Hepatocyte (in vitro differentiated cells): ENCODE measurements around the gene ZNF77. TPM values are rescaled to one million over a fixed set of nuclear protein-coding genes. Genes with fewer than 3 reads are reported as not detected.

Experiments
- DNase-seq: peaks from one replicate; pipeline ENCODE4 v3.0.0-alpha.2; 2016; ENCODE audit warnings: low spot score
- H2AFZ ChIP-seq: fragments of 200-600 bp; sonication (generic); 2 replicates; pipeline ENCODE4 v1.6.0; 2016; ENCODE audit warnings: antibody characterized with exemption, mild to moderate bottlenecking
- H3K27ac ChIP-seq: fragments of 200-600 bp; sonication (generic); 2 replicates; pipeline ENCODE4 v1.5.1; 2016; ENCODE audit warnings: mild to moderate bottlenecking
- H3K27me3 ChIP-seq: fragments of 200-600 bp; sonication (generic); 2 replicates; pipeline ENCODE4 v1.6.1; 2016
- H3K36me3 ChIP-seq: fragments of 200-600 bp; sonication (generic); replicated peaks from 2 replicates; pipeline ENCODE4 v1.5.1; 2016; ENCODE audit warnings: low read depth; ENCODE audit not compliant: insufficient read depth
- H3K4me1 ChIP-seq: fragments of 200-600 bp; sonication (generic); 2 replicates; pipeline ENCODE4 v1.5.1; 2016; ENCODE audit warnings: mild to moderate bottlenecking, moderate library complexity; ENCODE audit not compliant: insufficient read depth
- H3K4me2 ChIP-seq: fragments of 200-600 bp; sonication (generic); 2 replicates; pipeline ENCODE4 v1.6.0; 2016
- H3K4me3 ChIP-seq: fragments of 200-600 bp; sonication (generic); 2 replicates; pipeline ENCODE4 v1.5.1; 2016; ENCODE audit warnings: mild to moderate bottlenecking
- H3K79me2 ChIP-seq: fragments of 200-600 bp; sonication (generic); 2 replicates; pipeline ENCODE4 v1.6.0; 2017; ENCODE audit warnings: mild to moderate bottlenecking
- H3K9me2 ChIP-seq: fragments of 200-600 bp; sonication (generic); replicated peaks from 2 replicates; pipeline ENCODE4 v1.6.0; 2017; ENCODE audit warnings: mild to moderate bottlenecking; ENCODE audit not compliant: insufficient read depth
- H3K9me3 ChIP-seq: fragments of 200-600 bp; sonication (generic); 2 replicates; pipeline ENCODE4 v1.5.1; 2016; ENCODE audit warnings: low read depth, mild to moderate bottlenecking
- H4K20me1 ChIP-seq: fragments of 200-600 bp; sonication (generic); 2 replicates; pipeline ENCODE4 v1.6.0; 2016; ENCODE audit warnings: mild to moderate bottlenecking; ENCODE audit not compliant: insufficient read depth, poor library complexity, severe bottlenecking
- CTCF ChIP-seq: fragments of 200-600 bp; sonication (generic); IDR thresholded peaks from 2 replicates; pipeline ENCODE4 v1.5.1; 2016; ENCODE audit warnings: antibody characterized with exemption, mild to moderate bottlenecking; ENCODE audit not compliant: poor library complexity
- EZH2 ChIP-seq: fragments of 200-600 bp; sonication (generic); IDR thresholded peaks from 2 replicates; pipeline ENCODE4 v1.6.1; 2016; ENCODE audit warnings: antibody characterized with exemption, mild to moderate bottlenecking, borderline replicate concordance
- EZH2phosphoT487 ChIP-seq: fragments of 200-600 bp; sonication (generic); IDR thresholded peaks from one replicate; pipeline ENCODE4 v1.6.1; 2018; ENCODE audit warnings: antibody characterized with exemption, mild to moderate bottlenecking, low read depth, moderate library complexity; ENCODE audit not compliant: unreplicated experiment, severe bottlenecking
- WGBS: methylation state at CpG from one replicate; pipeline ENCODE4 v1.1.6; 2016; ENCODE audit warnings: low lambda C conversion rate; ENCODE audit errors: missing lambda C conversion rate; 5-methylcytosine and 5-hydroxymethylcytosine counted together
- polyA plus RNA-seq: library from polyadenylated mRNA; unstranded; fragments of >200 nt; fragmentation: Nextera tagmentation; extraction: Ambion mirVana; gene quantifications from 2 replicates; pipeline ENCODE4 v1.2.1, GENCODE V29; 2016
- total RNA-seq: library from RNA; depleted of rRNA; stranded (reverse); fragments of >200 nt; gene quantifications from 2 replicates; pipeline ENCODE4 v1.2.3, GENCODE V29; 2014

ZNF77 gene
- total and polyA plus RNA-seq, 2 experiments from 2014 or later, result 1.8 to 3.4 TPM

DNA sequence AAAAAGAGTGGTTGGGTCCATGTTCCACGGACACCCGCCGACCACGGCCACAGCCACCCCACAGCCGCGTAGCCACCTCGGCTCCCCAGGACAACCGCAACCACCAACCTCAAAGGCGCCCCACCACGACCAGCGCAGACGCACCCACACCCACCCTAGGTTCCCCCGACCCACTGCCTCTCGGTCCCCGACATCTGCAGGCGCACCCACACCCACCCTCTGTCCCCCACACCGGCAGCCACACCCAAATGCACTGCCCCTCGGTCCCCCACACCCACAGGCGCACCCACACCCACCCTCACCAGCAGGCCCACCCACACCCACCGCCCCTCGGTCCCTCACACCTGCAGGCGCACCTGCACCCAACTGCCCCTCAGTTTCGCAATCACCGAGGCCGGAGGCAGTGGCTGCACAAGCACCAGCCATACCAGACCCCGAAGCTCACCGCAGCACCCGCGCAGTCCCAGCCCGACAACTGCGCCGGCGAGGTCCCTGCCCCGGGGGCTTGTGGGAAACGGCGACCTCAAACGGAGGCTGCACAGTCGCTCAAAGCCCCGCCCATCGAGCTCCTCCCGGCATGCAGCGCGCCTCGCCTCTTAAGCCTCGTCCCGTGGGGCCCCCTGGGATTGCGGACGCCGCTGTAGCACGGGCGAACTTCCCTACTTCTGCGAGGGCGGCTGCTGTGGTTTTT is 18.3 kb downstream of the ZNF77 start:
- H3K9me3 ChIP-seq, result no peaks in the 10 kb centered on the region
- 98% methylated on average over 23 of the region's 53 CpGs for WGBS
- no peak for DNase-seq
- no peak overlapping the region for H3K4me3 ChIP-seq
- peaks cover 4% of the 10 kb centered on the region for H3K4me1 ChIP-seq
- no peak overlapping the region for H3K27ac ChIP-seq
- TF ChIP-seq CTCF, result no peak
- no peak for TF ChIP-seq EZH2phosphoT487
- TF ChIP-seq EZH2, result no peak
- no peaks in the 10 kb centered on the region for H3K36me3 ChIP-seq
- no peaks in the 10 kb centered on the region for H4K20me1 ChIP-seq
- H3K4me2 ChIP-seq, result no peak overlapping the region
- no peaks in the 10 kb centered on the region for H3K79me2 ChIP-seq
- H3K9me2 ChIP-seq, result no peaks in the 10 kb centered on the region
- H2AFZ ChIP-seq, result no peak overlapping the region
- no peaks in the 10 kb centered on the region for H3K27me3 ChIP-seq

DNA sequence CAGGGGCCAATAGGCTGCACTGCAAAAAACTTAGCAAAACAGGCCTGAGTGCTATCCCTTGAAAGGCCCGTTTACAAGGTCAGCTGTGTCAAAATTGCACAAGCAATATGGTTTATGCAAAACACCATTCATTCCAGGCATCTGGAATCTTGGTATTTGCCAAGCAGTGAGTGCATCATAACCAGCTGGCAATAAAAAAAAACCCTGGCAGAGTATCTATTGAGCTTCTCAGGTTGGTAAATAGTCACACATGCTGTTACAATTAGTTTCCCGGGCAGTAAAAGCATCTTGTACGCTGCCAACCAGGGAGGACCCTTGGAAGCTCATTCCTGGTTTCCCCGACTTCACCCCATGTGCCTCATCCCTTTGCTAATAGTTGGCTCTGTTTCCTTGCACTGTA is 21.3 kb downstream of the ZNF77 start:
- Histone ChIP-seq H3K4me2 (peak overlapping the region; percentile 12), H3K9me2 (no peaks in the 10 kb centered on the region), H3K4me3 (no peak overlapping the region), H4K20me1 (no peaks in the 10 kb centered on the region), H3K27me3 (no peaks in the 10 kb centered on the region), H3K36me3 (no peaks in the 10 kb centered on the region), H2AFZ (no peak overlapping the region), H3K9me3 (no peaks in the 10 kb centered on the region), H3K27ac (peak overlapping the region; percentile 2), H3K4me1 (peaks cover 4% of the 10 kb centered on the region), H3K79me2 (no peaks in the 10 kb centered on the region)
- DNase-seq, result peak; percentile 52
- 70% methylated on average over 4 of the region's 4 CpGs for WGBS
- TF ChIP-seq EZH2 (no peak), CTCF (no peak), EZH2phosphoT487 (no peak)

DNA sequence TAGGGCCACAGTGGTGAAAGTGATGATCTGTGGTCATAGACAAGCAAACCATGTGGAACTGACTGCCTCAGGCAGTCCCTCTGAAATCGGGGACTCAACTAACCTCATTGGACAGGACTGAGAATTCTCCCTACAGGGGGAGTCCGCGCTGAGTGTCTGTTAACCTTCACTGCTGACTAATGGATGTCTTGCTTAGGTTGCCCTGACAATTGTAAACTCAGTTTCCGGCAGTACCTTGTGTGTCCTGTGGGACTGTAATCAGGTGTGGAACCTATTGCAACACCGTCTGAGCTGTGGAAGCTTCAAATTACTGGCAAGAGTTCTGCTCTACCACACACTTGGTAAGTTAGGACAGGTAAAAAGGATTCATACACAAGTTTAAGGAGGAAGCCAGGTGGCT is 21.8 kb downstream of the ZNF77 start:
- Histone ChIP-seq H3K36me3 (no peaks in the 10 kb centered on the region), H3K79me2 (no peaks in the 10 kb centered on the region), H3K27ac (peak overlapping the region; percentile 2), H4K20me1 (no peaks in the 10 kb centered on the region), H3K9me2 (no peaks in the 10 kb centered on the region), H2AFZ (no peak overlapping the region), H3K4me2 (peak overlapping the region; percentile 12), H3K9me3 (peaks cover 3% of the 10 kb centered on the region), H3K27me3 (no peaks in the 10 kb centered on the region), H3K4me3 (no peak overlapping the region), H3K4me1 (peaks cover 4% of the 10 kb centered on the region)
- 25% methylated on average over 5 of the region's 5 CpGs for WGBS
- TF ChIP-seq CTCF (no peak), EZH2phosphoT487 (no peak)
- DNase-seq, result peak; percentile 39
